Measurements from ENCODE around the gene FGGY.

GRCh38 chr1:59736744-59737143 lies 439.9 kb downstream of the FGGY start:
- TF ChIP-seq ZIC2 (tag by site-specific recombination; IDR thresholded peaks at IDR 0.05) (no peak), KLF1 (tag by site-specific recombination; IDR thresholded peaks at IDR 0.05) (no peak), ZNF707 (tag by site-specific recombination; IDR thresholded peaks at IDR 0.05) (no peak), PATZ1 (tag by site-specific recombination; IDR thresholded peaks at IDR 0.05) (no peak), ZNF670 (tag by site-specific recombination; IDR thresholded peaks at IDR 0.05; ENCODE audit: low read depth) (no peak), CTCF (tag by site-specific recombination; IDR thresholded peaks at IDR 0.05) (no peak), ZNF174 (tag by site-specific recombination; IDR thresholded peaks at IDR 0.05) (no peak), ZNF777 (tag by site-specific recombination; IDR thresholded peaks at IDR 0.05; ENCODE audit: borderline replicate concordance) (no peak), HIC1 (tag by site-specific recombination; IDR thresholded peaks at IDR 0.05) (no peak), PRDM10 (tag by site-specific recombination; IDR thresholded peaks at IDR 0.05) (no peak), ZBTB17 (tag by site-specific recombination; IDR thresholded peaks at IDR 0.05) (no peak)

Data from HEK293 (cell line).